Neuronal stem cell (in vitro differentiated cells): ENCODE data around the gene USP10.

Source experiments
- DNase-seq: peaks from one replicate; pipeline ENCODE4 v3.0.0-alpha.2; 2013; ENCODE audit warnings: low spot score
- H2AFZ ChIP-seq: one replicate; pipeline ENCODE4 v1.6.1; 2013; ENCODE audit warnings: mild to moderate bottlenecking, low read length, inconsistent platforms
- H2AK5ac ChIP-seq: 2 replicates; pipeline ENCODE4 v1.6.1; 2013; ENCODE audit warnings: low read depth, mild to moderate bottlenecking, inconsistent platforms, low read length, moderate library complexity, mixed read lengths
- H2BK120ac ChIP-seq: 2 replicates; pipeline ENCODE4 v1.6.1; 2013; ENCODE audit warnings: low read depth, mild to moderate bottlenecking, inconsistent platforms, low read length, moderate library complexity, mixed read lengths
- H2BK12ac ChIP-seq: one replicate; pipeline ENCODE4 v1.6.1; 2013; ENCODE audit warnings: low read length, inconsistent platforms
- H2BK15ac ChIP-seq: 2 replicates; pipeline ENCODE4 v1.6.1; 2013; ENCODE audit warnings: mild to moderate bottlenecking, low read length, inconsistent platforms, mixed read lengths
- H2BK5ac ChIP-seq: one replicate; pipeline ENCODE4 v1.6.1; 2013; ENCODE audit warnings: inconsistent platforms, mild to moderate bottlenecking, low read length, moderate library complexity
- H3K14ac ChIP-seq: one replicate; pipeline ENCODE4 v1.6.1; 2013; ENCODE audit warnings: low read length, inconsistent platforms
- H3K18ac ChIP-seq: 2 replicates; pipeline ENCODE4 v1.6.1; 2013; ENCODE audit warnings: low read length, inconsistent platforms
- H3K23ac ChIP-seq: 2 replicates; pipeline ENCODE4 v1.6.1; 2013; ENCODE audit warnings: low read depth, mild to moderate bottlenecking, mixed read lengths, low read length, inconsistent platforms; ENCODE audit not compliant: poor library complexity
- H3K27ac ChIP-seq: replicated peaks from 3 replicates; pipeline ENCODE4 v1.5.1; 2013; ENCODE audit warnings: low read length, inconsistent platforms
- H3K27me3 ChIP-seq, 3 experiments: 2 replicates each; pipeline ENCODE4 v1.6.1; 2013; ENCODE audit warnings: low read length in 3 of 3, mild to moderate bottlenecking in 2 of 3, inconsistent platforms in 1 of 3, low read depth in 1 of 3, mixed read lengths in 1 of 3, moderate library complexity in 1 of 3; ENCODE audit not compliant: control insufficient read depth in 3 of 3, insufficient read depth in 3 of 3
- H3K36me3 ChIP-seq, 2 donors: replicated peaks in 1 of 2; 2 replicates each; pipeline ENCODE4 v1.6.1; 2013; ENCODE audit warnings: low read length in 2 of 2; ENCODE audit not compliant: control insufficient read depth in 2 of 2, insufficient read depth in 2 of 2
- H3K4ac ChIP-seq: 2 replicates; pipeline ENCODE4 v1.6.1; 2013; ENCODE audit warnings: inconsistent platforms, mild to moderate bottlenecking, low read length, moderate library complexity
- H3K4me1 ChIP-seq, 2 donors: 1 replicate in 1 of 2; 2 replicates in 1 of 2; pipeline ENCODE4 v1.6.1; 2013; ENCODE audit warnings: low read length in 2 of 2, low read depth in 1 of 2; ENCODE audit not compliant: control insufficient read depth in 2 of 2, insufficient read depth in 1 of 2
- H3K4me2 ChIP-seq: one replicate; pipeline ENCODE4 v1.6.1; 2013; ENCODE audit warnings: mild to moderate bottlenecking, low read length, inconsistent platforms; ENCODE audit not compliant: insufficient read depth, poor library complexity, severe bottlenecking
- H3K4me3 ChIP-seq, 2 donors: 2 replicates each; pipeline ENCODE4 v1.5.1; 2013; ENCODE audit warnings: low read length in 2 of 2, mild to moderate bottlenecking in 2 of 2, inconsistent platforms in 1 of 2, moderate library complexity in 1 of 2
- H3K79me1 ChIP-seq: one replicate; pipeline ENCODE4 v1.6.1; 2013; ENCODE audit warnings: low read depth, mild to moderate bottlenecking, inconsistent platforms, low read length, moderate library complexity
- H3K9ac ChIP-seq: one replicate; pipeline ENCODE4 v1.6.1; 2013; ENCODE audit warnings: mild to moderate bottlenecking, low read depth, low read length, inconsistent platforms; ENCODE audit not compliant: poor library complexity
- H3K9me3 ChIP-seq, 2 donors: replicated peaks in 1 of 2; 2 replicates each; pipeline versions ENCODE3 to v1.6.1; 2013; ENCODE audit warnings: low read length in 2 of 2, mild to moderate bottlenecking in 2 of 2, inconsistent platforms in 1 of 2, low read depth in 1 of 2, mixed read lengths in 1 of 2, moderate library complexity in 1 of 2; ENCODE audit not compliant: control insufficient read depth in 2 of 2, insufficient read depth in 1 of 2
- H4K8ac ChIP-seq: one replicate; pipeline ENCODE4 v1.6.1; 2013; ENCODE audit warnings: low read depth, mild to moderate bottlenecking, inconsistent platforms, low read length, moderate library complexity
- H4K91ac ChIP-seq: one replicate; pipeline ENCODE4 v1.6.1; 2013; ENCODE audit warnings: low read length, low read depth, mild to moderate bottlenecking, inconsistent platforms; ENCODE audit not compliant: poor library complexity
- WGBS, 2 donors: extraction: QIAGEN DNeasy Blood & Tissue Kit; methylation state at CpG; one replicate each; pipeline ENCODE4 v1.1.7; 2013; ENCODE audit warnings: missing lambda C conversion rate in 2 of 2, mixed read lengths in 1 of 2; ENCODE audit not compliant: insufficient read length in 2 of 2, insufficient replicate concordance in 1 of 2; ENCODE audit errors: extremely low coverage in 2 of 2; 5-methylcytosine and 5-hydroxymethylcytosine counted together

Gene USP10

DNA sequence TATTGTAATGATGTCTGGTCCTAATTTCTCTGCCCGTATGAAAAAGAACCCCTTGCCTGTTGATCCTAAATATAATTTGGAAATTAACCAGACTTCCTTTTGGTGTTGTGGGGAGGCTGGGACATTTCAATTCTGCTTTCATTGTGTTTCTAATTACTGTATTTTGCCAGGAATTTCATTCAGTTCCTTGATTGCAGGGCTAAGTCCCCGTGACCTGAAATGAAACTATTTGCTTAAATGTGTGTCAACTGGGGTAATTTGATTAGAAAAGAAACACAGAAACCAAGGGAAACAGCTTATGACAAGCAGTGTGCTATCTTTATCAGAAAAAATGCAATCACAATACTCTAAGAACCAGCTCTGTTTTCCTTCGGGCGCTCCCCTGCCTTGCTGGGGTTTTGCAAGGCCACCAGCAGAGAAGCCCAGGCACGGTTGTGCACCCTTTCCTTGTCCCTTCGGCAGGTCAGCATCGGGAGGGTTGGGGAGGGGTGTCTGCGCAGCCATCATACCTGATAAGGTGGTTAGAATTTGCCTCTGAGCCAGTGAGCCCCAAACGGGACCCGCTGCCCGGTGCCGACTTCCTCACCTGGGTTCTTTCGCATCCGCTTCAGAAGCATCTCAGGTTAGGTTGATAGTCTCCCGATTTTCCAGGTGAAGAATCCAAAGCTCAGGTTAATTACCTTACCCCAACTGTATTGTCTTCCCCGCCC lies 32.0 kb upstream of the USP10 start:
- DNase-seq: no peak
- no CpG with 5 or more reads among the region's 16 CpGs for WGBS, 2 donors

DNA sequence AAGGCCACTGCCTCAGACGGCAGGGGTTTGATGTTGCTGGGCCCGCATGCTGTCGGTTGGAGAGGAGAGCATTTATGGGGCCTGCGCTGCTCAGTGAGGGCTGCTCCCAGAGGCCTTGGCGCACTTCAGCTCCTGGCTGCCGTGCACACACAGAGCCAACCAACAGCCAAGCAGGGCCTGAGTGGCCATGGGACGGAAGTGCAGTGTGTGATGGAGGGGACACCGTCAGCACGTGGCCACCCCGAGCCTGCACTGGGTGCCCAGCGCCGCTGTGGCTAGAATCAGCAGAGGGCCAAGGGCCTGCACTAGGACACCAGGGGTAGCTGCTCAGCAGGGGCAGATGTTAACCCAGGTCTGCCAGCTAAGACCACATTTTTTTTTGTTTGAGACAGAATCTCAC lies 29.7 kb upstream of the USP10 start:
- no CpG with 5 or more reads among the region's 12 CpGs for WGBS, 2 donors
- H2AK5ac ChIP-seq: peak overlapping the region; percentile 91
- peak overlapping the region; percentile 31 for H3K4ac ChIP-seq
- no peak overlapping the region for H3K4me2 ChIP-seq
- H3K4me3 ChIP-seq: peak overlapping the region in 1 of 2 donors; percentile 16
- H3K4me1 ChIP-seq: no peaks in the 10 kb centered on the region
- H2BK5ac ChIP-seq: no peak overlapping the region
- H3K27ac ChIP-seq: no peak overlapping the region
- H3K9ac ChIP-seq: peak overlapping the region; percentile 68
- H3K27me3 ChIP-seq: no peaks in the 10 kb centered on the region
- peak overlapping the region; percentile 25 for H3K23ac ChIP-seq
- no peak for DNase-seq
- no peak overlapping the region for H2BK120ac ChIP-seq
- H4K8ac ChIP-seq: no peak overlapping the region
- no peaks in the 10 kb centered on the region for H3K9me3 ChIP-seq
- H3K36me3 ChIP-seq: peaks cover 0 to 10% of the 10 kb centered on the region in 2 donors
- H4K91ac ChIP-seq: no peak overlapping the region
- peak overlapping the region; percentile 46 for H2BK15ac ChIP-seq
- no peak overlapping the region for H2AFZ ChIP-seq
- H2BK12ac ChIP-seq: no peak overlapping the region
- H3K14ac ChIP-seq: peak overlapping the region; percentile 67
- H3K18ac ChIP-seq: peak overlapping the region; percentile 44
- H3K79me1 ChIP-seq: no peaks in the 10 kb centered on the region

More for the DNA sequence above, 32.0 kb upstream of the USP10 start:
- Histone ChIP-seq H4K8ac (no peak overlapping the region), H4K91ac (no peak overlapping the region), H3K9ac (no peak overlapping the region), H2AK5ac (no peak overlapping the region), H3K27me3 (no peaks in the 10 kb centered on the region), H2AFZ (no peak overlapping the region), H3K4me1 (no peaks in the 10 kb centered on the region), H3K23ac (no peak overlapping the region), H3K79me1 (no peaks in the 10 kb centered on the region), H3K18ac (no peak overlapping the region), H3K4me3 (no peak overlapping the region), H3K4ac (no peak overlapping the region), H3K36me3 (peaks cover 0 to 29% of the 10 kb centered on the region in 2 donors), H2BK5ac (no peak overlapping the region), H2BK12ac (no peak overlapping the region), H2BK15ac (no peak overlapping the region), H3K9me3 (no peaks in the 10 kb centered on the region), H3K4me2 (no peak overlapping the region), H2BK120ac (no peak overlapping the region), H3K27ac (no peak overlapping the region), H3K14ac (no peak overlapping the region)

- Histone ChIP-seq H2BK12ac (no peak overlapping the region), H3K9ac (no peak overlapping the region), H3K14ac (no peak overlapping the region), H3K4me3 (no peak overlapping the region), H3K36me3 (no peaks in the 10 kb centered on the region), H3K27me3 (no peaks in the 10 kb centered on the region), H4K91ac (no peak overlapping the region), H2BK5ac (no peak overlapping the region), H3K79me1 (no peaks in the 10 kb centered on the region), H3K9me3 (no peaks in the 10 kb centered on the region), H3K4me2 (no peak overlapping the region), H3K4me1 (peaks cover 0 to 2% of the 10 kb centered on the region in 2 donors), H4K8ac (no peak overlapping the region), H2BK120ac (no peak overlapping the region), H2AK5ac (no peak overlapping the region), H3K18ac (no peak overlapping the region), H3K27ac (no peak overlapping the region), H2AFZ (no peak overlapping the region), H3K23ac (peak overlapping the region; percentile 21), H2BK15ac (no peak overlapping the region), H3K4ac (no peak overlapping the region)
- no CpG with 5 or more reads among the region's 26 CpGs for WGBS, 2 donors
- DNase-seq: peak; percentile 56
Measured at GRCh38 chr16:84672276-84673202, 27.3 kb upstream of the USP10 start.

- Histone ChIP-seq H3K4me3 (no peak overlapping the region), H3K36me3 (no peaks in the 10 kb centered on the region), H3K27ac (no peak overlapping the region), H3K4me1 (peaks cover 0 to 2% of the 10 kb centered on the region in 2 donors), H3K23ac (peak overlapping the region; percentile 21), H4K8ac (no peak overlapping the region), H3K9me3 (no peaks in the 10 kb centered on the region), H3K79me1 (no peaks in the 10 kb centered on the region), H2AK5ac (no peak overlapping the region), H2BK5ac (no peak overlapping the region), H2BK120ac (no peak overlapping the region), H3K18ac (no peak overlapping the region), H3K4ac (no peak overlapping the region), H3K14ac (no peak overlapping the region), H3K9ac (no peak overlapping the region), H3K4me2 (no peak overlapping the region), H4K91ac (no peak overlapping the region), H2BK12ac (no peak overlapping the region), H2BK15ac (no peak overlapping the region), H3K27me3 (no peaks in the 10 kb centered on the region), H2AFZ (no peak overlapping the region)
- DNase-seq: no peak
- WGBS, 2 donors: no CpG with 5 or more reads among the region's 3 CpGs
Measured at GRCh38 chr16:84673203-84673535, 26.6 kb upstream of the USP10 start.
